Neural cell (in vitro differentiated cells): ENCODE data around the gene PTDSS2. TPM values are rescaled to one million over a fixed set of nuclear protein-coding genes. Genes with fewer than 3 reads are reported as not detected.

Experiments used
- H2AFZ ChIP-seq: fragments of 200-600, 300-800 bp; sonication (generic), shearing (Covaris generic); 2 replicates; pipeline ENCODE4 v1.6.0; 2014; ENCODE audit warnings: low read depth, mild to moderate bottlenecking, antibody characterized with exemption, low read length, moderate library complexity
- H3F3A ChIP-seq: fragments of 200-600 bp; shearing (Covaris generic); 2 replicates; pipeline ENCODE4 v1.6.1; 2016; ENCODE audit warnings: mild to moderate bottlenecking, moderate library complexity, mixed read lengths, antibody characterized with exemption, low read length; ENCODE audit not compliant: insufficient read depth, poor library complexity, severe bottlenecking
- H3K27ac ChIP-seq: fragments of 200-600, 300-800 bp; sonication (generic), shearing (Covaris generic); 2 replicates; pipeline ENCODE4 v1.5.1; 2014; ENCODE audit warnings: mild to moderate bottlenecking, low read length, moderate library complexity
- H3K27me3 ChIP-seq: fragments of 300-800, 200-600 bp; sonication (generic), shearing (Covaris generic); 2 replicates; pipeline ENCODE4 v1.6.0; 2014; ENCODE audit warnings: mild to moderate bottlenecking, low read depth, low read length, moderate library complexity; ENCODE audit not compliant: insufficient read depth
- H3K36me3 ChIP-seq: fragments of 300-800, 200-600 bp; sonication (generic), shearing (Covaris generic); 2 replicates; pipeline ENCODE4 v1.5.1; 2014; ENCODE audit warnings: mild to moderate bottlenecking, antibody characterized with exemption, low read length, moderate library complexity; ENCODE audit not compliant: insufficient read depth
- H3K4me2 ChIP-seq: fragments of 300-800, 200-600 bp; sonication (generic), shearing (Covaris generic); 2 replicates; pipeline ENCODE4 v1.6.0; 2014; ENCODE audit warnings: mild to moderate bottlenecking, low read length
- H3K4me3 ChIP-seq: fragments of 300-800, 200-600 bp; sonication (generic), shearing (Covaris generic); 2 replicates; pipeline ENCODE4 v1.5.1; 2014; ENCODE audit warnings: mild to moderate bottlenecking, low read length, moderate library complexity
- H3K79me2 ChIP-seq: fragments of 200-600 bp; shearing (Covaris generic); replicated peaks from 2 replicates; pipeline ENCODE4 v1.6.0; 2014; ENCODE audit warnings: mild to moderate bottlenecking, low read length, moderate library complexity; ENCODE audit not compliant: insufficient read depth
- H3K9ac ChIP-seq: fragments of 300-800, 200-600 bp; sonication (generic), shearing (Covaris generic); 2 replicates; pipeline ENCODE4 v1.6.1; 2016; ENCODE audit warnings: mild to moderate bottlenecking, low read length, mixed read lengths
- H3K9me2 ChIP-seq: fragments of 200-600 bp; shearing (Covaris generic); 2 replicates; pipeline ENCODE4 v1.6.1; 2016; ENCODE audit warnings: mild to moderate bottlenecking, low read length, mixed read lengths; ENCODE audit not compliant: insufficient read depth
- H3K9me3 ChIP-seq: fragments of 200-600, 300-800 bp; sonication (generic), shearing (Covaris generic); 2 replicates; pipeline ENCODE4 v1.6.1; 2016; ENCODE audit warnings: mild to moderate bottlenecking, mixed run types, low read length, moderate library complexity, mixed read lengths
- H4K20me1 ChIP-seq: fragments of 200-600 bp; shearing (Covaris generic); 2 replicates; pipeline ENCODE4 v1.6.1; 2016; ENCODE audit warnings: mild to moderate bottlenecking, mixed run types; ENCODE audit not compliant: insufficient read depth
- CTCF ChIP-seq: fragments of 450-650 bp; IDR thresholded peaks from 2 replicates; pipeline ENCODE4 v1.5.1; 2014; ENCODE audit warnings: antibody characterized with exemption, mild to moderate bottlenecking, moderate library complexity; ENCODE audit not compliant: poor library complexity, severe bottlenecking
- EP300 ChIP-seq: fragments of 450-650 bp; conservative IDR thresholded peaks from 2 replicates; pipeline ENCODE4 v1.6.1; 2014; ENCODE audit warnings: antibody characterized with exemption, mild to moderate bottlenecking, moderate library complexity; ENCODE audit not compliant: poor library complexity, severe bottlenecking
- EZH2 ChIP-seq: fragments of 200-600, 300-800 bp; shearing (Covaris generic), sonication (generic); IDR thresholded peaks from 2 replicates; pipeline ENCODE4 v1.6.1; 2014; ENCODE audit warnings: antibody characterized with exemption, low read length, borderline replicate concordance, mild to moderate bottlenecking; ENCODE audit not compliant: insufficient read depth, poor library complexity, severe bottlenecking
- MXI1 ChIP-seq: fragments of 450-650 bp; conservative IDR thresholded peaks from 2 replicates; pipeline ENCODE4 v1.6.1; 2014; ENCODE audit warnings: antibody characterized with exemption, mild to moderate bottlenecking; ENCODE audit not compliant: poor library complexity, severe bottlenecking
- POLR2AphosphoS5 ChIP-seq: IDR thresholded peaks from 2 replicates; pipeline ENCODE4 v1.6.1; 2012
- RAD21 ChIP-seq: fragments of 450-650 bp; conservative IDR thresholded peaks from 2 replicates; pipeline ENCODE4 v1.6.1; 2014; ENCODE audit warnings: antibody characterized with exemption, mild to moderate bottlenecking, moderate library complexity
- REST ChIP-seq: IDR thresholded peaks from 2 replicates; pipeline ENCODE4 v1.6.1; 2012; ENCODE audit warnings: borderline replicate concordance
- SMC3 ChIP-seq: fragments of 450-650 bp; conservative IDR thresholded peaks from 2 replicates; pipeline ENCODE4 v1.6.1; 2014; ENCODE audit warnings: antibody characterized with exemption, mild to moderate bottlenecking, moderate library complexity; ENCODE audit not compliant: poor library complexity
- TAF1 ChIP-seq: IDR thresholded peaks from 2 replicates; pipeline ENCODE4 v1.6.1; 2012; ENCODE audit warnings: low read depth
- polyA plus RNA-seq: library from polyadenylated mRNA; depleted of rRNA; stranded (reverse); fragments of >200 nt; gene quantifications from 2 replicates; pipeline ENCODE4 v1.2.3, GENCODE V29; 2014

PTDSS2 gene
- polyA plus RNA-seq, 1 donor from 2014 or later: 54.3 TPM

- TF ChIP-seq POLR2AphosphoS5: no peak
- TF ChIP-seq REST: no peak
- no peak for TF ChIP-seq MXI1
- TF ChIP-seq EP300: no peak
- no peak for TF ChIP-seq CTCF
- TF ChIP-seq EZH2: no peak
- no peak for TF ChIP-seq TAF1
- no peak for TF ChIP-seq SMC3
- TF ChIP-seq RAD21: no peak
- Histone ChIP-seq H3K9me3 (no peaks in the 10 kb centered on the region), H3K27ac (no peak overlapping the region), H3K9me2 (no peaks in the 10 kb centered on the region), H4K20me1 (no peaks in the 10 kb centered on the region), H3K27me3 (no peaks in the 10 kb centered on the region), H3K79me2 (no peaks in the 10 kb centered on the region), H3F3A (no peaks in the 10 kb centered on the region), H3K4me2 (no peak overlapping the region), H3K4me3 (no peak overlapping the region), H3K36me3 (no peaks in the 10 kb centered on the region), H3K9ac (no peak overlapping the region), H2AFZ (no peak overlapping the region)
These were observed 21.8 kb upstream of the PTDSS2 start for GRCh38 chr11:428295-428694.

- H3K4me2 ChIP-seq: no peak overlapping the region
- no peak overlapping the region for H3K27ac ChIP-seq
- H3F3A ChIP-seq: no peaks in the 10 kb centered on the region
- H3K9me2 ChIP-seq: no peaks in the 10 kb centered on the region
- H4K20me1 ChIP-seq: no peaks in the 10 kb centered on the region
- H3K4me3 ChIP-seq: no peak overlapping the region
- H3K9ac ChIP-seq: no peak overlapping the region
- H3K9me3 ChIP-seq: no peaks in the 10 kb centered on the region
- no peaks in the 10 kb centered on the region for H3K27me3 ChIP-seq
- TF ChIP-seq EZH2 (no peak), POLR2AphosphoS5 (no peak), MXI1 (no peak), SMC3 (no peak), CTCF (no peak), RAD21 (no peak), EP300 (no peak), TAF1 (no peak), REST (no peak)
- no peak overlapping the region for H2AFZ ChIP-seq
- H3K36me3 ChIP-seq: no peaks in the 10 kb centered on the region
- no peaks in the 10 kb centered on the region for H3K79me2 ChIP-seq
These were observed 20.7 kb upstream of the PTDSS2 start for GRCh38 chr11:429391-429790.
